ENCODE results near the gene GPR78.
"Not testable (repeated sequence)": the region's sequence is repeated elsewhere in the genome, so short reads cannot be mapped to it uniquely, and the experiment has no call there.

Gene GPR78

GRCh38 chr4:8618961-8619720 is 38.9 kb downstream of the GPR78 start:
- DNase-seq, result no peak

GRCh38 chr4:8621135-8621534 is 40.9 kb downstream of the GPR78 start:
- not testable (repeated sequence) for DNase-seq

GRCh38 chr4:8624601-8625272 is 44.5 kb downstream of the GPR78 start:
- DNase-seq, result not testable (repeated sequence)

- DNase-seq, result not testable (repeated sequence)
Measured at GRCh38 chr4:8630240-8630905, 50.2 kb downstream of the GPR78 start.

GRCh38 chr4:8631896-8632295 is 51.7 kb downstream of the GPR78 start:
- DNase-seq, result not testable (repeated sequence)

- DNase-seq, result not testable (repeated sequence)
Measured at GRCh38 chr4:8634773-8635172, 54.6 kb downstream of the GPR78 start.

GRCh38 chr4:8635897-8636554 is 55.8 kb downstream of the GPR78 start:
- not testable (repeated sequence) for DNase-seq
